Hepatocyte (in vitro differentiated cells): ENCODE measurements around the gene DOC2B.

ENCODE experiments used
- EZH2 ChIP-seq: fragments of 200-600 bp; sonication (generic); IDR thresholded peaks from 2 replicates; pipeline ENCODE4 v1.6.1; 2016; ENCODE audit warnings: antibody characterized with exemption, mild to moderate bottlenecking, borderline replicate concordance
- EZH2phosphoT487 ChIP-seq: fragments of 200-600 bp; sonication (generic); IDR thresholded peaks from one replicate; pipeline ENCODE4 v1.6.1; 2018; ENCODE audit warnings: antibody characterized with exemption, mild to moderate bottlenecking, low read depth, moderate library complexity; ENCODE audit not compliant: unreplicated experiment, severe bottlenecking
- TF ChIP-seq, protein P1 (sequence below): fragments of 200-600 bp; sonication (generic); IDR thresholded peaks from 2 replicates; pipeline ENCODE4 v1.5.1; 2016; ENCODE audit warnings: antibody characterized with exemption, mild to moderate bottlenecking; ENCODE audit not compliant: poor library complexity

DNA sequence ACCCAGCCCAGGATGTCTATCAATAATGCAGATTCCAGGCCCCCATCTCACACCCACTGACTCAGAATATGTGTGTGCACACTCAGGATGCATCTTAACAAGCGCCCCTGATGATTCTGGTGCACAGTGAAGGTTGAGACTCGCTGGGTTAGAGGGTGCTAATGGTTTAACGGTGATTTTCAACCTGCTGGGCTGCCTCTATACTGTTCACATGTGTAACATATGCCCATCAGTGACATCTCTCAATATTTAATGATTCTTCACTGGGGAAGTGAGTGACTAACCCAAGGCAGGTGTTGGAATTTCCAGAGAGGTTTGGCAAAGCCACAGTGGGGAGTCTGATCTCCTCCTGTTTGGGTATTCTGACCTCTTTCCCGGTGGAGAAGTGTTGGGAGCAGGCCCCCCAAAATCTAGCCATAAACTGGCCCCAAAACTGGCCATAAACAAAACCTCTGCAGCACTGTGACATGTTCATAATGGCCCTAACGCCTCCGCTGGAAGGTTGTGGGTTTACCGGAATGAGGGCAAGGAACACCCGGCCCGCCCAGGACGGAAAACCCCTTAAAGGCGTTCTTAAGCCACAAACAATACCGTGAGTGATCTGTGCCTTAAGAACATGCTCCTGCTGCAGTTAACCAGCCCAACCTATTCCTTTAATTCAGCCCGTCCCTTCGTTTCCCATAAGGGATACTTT, 4.1 kb upstream of the DOC2B start:
- TF ChIP-seq, protein P1, sequence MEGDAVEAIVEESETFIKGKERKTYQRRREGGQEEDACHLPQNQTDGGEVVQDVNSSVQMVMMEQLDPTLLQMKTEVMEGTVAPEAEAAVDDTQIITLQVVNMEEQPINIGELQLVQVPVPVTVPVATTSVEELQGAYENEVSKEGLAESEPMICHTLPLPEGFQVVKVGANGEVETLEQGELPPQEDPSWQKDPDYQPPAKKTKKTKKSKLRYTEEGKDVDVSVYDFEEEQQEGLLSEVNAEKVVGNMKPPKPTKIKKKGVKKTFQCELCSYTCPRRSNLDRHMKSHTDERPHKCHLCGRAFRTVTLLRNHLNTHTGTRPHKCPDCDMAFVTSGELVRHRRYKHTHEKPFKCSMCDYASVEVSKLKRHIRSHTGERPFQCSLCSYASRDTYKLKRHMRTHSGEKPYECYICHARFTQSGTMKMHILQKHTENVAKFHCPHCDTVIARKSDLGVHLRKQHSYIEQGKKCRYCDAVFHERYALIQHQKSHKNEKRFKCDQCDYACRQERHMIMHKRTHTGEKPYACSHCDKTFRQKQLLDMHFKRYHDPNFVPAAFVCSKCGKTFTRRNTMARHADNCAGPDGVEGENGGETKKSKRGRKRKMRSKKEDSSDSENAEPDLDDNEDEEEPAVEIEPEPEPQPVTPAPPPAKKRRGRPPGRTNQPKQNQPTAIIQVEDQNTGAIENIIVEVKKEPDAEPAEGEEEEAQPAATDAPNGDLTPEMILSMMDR, result no peak
- TF ChIP-seq EZH2, result no peak
- no peak for TF ChIP-seq EZH2phosphoT487
